ENCODE results near the gene PDS5A.
"Not testable (repeated sequence)": the region's sequence is repeated elsewhere in the genome, so short reads cannot be mapped to it uniquely, and the experiment has no call there.

PDS5A gene

DNA sequence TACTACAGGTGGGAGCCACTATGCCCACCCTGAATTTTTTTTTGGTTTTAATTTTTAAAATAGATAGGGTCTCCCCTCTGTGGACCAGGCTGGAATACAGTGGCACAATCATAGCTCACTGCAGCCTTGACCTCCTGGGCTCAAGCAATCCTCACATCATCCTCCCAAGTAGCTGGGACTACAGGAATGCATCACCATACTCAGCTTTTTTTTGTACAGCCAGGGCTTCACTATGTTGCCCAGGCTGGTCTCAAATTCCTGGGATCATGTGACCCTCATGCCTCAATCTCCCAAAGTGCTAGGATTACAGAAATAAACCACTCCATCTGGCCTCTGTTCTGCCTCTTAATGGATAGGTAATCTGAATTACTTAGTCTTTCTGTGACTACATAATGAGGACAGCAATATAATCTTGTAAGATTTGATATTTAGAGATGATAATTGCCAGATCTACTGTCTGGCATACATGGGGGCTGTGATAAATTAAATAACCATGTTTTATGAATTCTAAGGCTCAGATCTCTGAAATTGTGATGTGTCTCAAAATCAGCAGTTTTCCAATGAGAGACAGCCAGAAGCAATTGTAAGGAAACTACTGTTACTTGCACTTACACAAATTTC, 26.7 kb downstream of the PDS5A start:
- no peak for DNase-seq

DNA sequence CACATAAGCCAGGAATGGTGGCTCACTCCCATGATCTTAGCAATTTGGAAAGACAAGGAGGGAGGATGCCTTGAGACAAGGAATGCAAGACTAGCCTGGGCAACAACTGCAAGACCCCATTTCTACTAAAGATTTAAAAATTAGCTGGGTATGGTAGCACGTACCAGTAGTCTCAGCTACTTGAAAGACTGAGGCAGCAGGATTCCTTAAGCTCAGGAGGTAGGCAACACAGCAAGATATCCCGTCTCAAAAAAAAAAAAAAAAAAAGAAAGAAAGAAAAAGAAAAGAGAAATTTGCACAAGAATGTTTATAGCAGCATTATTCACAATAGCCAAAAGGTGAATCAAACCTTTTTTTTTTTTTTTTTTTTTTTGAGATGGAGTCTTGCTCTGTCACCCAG, 29.7 kb downstream of the PDS5A start:
- no peak for DNase-seq

DNA sequence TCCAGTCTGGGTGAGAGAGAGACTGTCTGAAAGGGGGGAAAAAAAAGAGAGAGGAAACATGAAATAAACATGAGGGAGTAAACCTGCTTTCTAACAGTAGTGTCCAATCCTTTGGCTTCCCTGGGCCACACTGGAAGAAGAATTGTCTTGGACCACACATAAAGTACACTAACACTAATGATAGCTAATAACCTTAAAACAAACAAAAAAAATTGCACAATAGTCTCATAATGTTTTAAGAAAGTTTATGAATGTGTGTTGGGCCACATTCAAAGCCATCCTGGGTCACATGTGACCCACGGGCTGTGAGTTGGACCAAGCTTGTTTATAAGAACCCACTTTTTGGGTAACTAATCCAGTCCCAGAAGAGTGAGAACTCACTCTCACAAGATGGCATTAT, 30.3 kb downstream of the PDS5A start:
- no peak for DNase-seq

DNA sequence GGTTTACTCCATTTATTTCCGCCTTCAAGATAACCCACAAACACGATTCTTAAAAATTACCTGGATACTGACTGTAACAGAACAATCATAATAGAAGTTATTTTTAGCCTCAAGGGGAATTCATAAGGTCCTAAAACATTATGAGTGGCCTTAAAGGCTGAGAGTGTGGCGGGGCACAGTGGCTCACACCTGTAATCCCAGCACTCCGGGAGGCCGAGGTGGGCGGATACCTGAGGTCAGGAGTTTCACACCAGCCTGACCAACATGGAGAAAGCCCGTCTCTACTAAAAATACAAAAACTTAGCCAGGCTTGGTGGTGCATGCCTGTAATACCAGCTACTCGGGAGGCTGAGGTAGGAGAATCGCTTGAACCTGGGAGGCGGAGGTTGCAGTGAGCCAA, 33.5 kb downstream of the PDS5A start:
- not testable (repeated sequence) for DNase-seq

DNA sequence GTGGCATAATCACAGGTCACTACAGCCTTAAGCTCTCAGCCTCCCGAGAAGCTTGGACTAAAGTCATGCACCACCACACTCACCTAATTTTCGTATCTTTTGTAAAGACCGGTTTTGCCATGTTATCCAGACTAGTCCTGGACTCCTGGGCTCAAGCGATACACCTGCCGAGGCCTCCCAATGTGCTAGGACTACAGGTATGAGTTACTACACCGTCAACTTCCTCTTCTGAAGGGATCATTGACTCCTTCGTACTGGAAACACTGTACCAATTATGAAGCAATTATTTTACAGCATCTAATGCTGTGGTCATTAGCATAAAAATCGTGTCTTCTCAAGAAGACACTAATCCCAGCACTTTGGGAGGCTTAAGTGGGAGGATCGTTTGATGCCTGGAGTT, 35.2 kb downstream of the PDS5A start:
- no peak for DNase-seq

DNA sequence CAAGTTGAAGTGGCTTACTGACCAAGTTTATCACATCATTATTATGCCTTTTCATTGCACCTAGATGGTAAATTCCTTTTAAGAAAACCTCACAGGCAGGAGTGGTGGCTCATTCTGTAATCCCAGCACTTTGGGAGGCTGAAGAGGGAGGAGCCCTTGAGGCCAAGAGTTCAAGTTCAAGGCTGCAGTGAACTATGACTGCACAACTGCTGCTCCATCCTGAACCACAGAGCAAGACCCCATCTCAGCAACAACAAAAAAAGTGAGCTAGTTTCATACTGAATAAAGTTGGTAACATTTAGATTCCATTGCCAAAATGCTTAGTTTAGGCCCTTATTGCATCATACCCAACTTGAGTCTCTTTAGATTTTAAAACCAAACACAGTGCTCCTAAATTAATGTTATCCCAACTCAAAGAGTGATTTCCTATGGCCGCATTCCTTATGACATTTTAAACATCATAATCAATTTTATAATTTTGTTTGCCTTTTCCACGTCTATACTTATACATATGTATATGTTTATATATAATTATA, 36.0 kb downstream of the PDS5A start:
- DNase-seq, result no peak

DNA sequence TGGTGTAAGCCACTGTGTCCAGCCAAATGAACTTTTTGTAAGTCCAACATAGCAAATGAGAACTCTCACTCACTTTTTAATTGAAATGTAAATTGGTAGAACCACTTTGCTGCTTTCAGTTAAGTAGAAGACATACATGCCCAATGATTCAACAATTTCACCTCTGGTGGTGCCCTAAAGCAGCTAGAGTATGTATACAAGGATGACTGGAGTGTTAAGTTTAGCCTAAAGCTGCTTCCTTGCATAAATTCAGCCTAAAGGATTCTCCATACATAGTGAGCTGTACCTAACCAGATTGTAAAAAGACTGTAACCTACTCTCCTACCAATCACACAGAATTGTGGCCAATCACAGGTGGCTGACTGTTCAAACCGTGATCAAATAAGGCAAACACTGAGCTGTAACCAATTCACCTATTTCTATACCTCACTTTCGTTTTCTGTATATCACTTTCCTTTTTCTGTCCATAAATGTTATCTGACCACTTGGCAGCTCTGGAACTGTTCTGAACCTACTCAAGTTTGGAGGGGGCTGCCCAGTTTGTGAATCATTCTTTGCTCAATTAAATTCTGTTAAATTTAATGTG, 39.9 kb downstream of the PDS5A start:
- no peak for DNase-seq

DNA sequence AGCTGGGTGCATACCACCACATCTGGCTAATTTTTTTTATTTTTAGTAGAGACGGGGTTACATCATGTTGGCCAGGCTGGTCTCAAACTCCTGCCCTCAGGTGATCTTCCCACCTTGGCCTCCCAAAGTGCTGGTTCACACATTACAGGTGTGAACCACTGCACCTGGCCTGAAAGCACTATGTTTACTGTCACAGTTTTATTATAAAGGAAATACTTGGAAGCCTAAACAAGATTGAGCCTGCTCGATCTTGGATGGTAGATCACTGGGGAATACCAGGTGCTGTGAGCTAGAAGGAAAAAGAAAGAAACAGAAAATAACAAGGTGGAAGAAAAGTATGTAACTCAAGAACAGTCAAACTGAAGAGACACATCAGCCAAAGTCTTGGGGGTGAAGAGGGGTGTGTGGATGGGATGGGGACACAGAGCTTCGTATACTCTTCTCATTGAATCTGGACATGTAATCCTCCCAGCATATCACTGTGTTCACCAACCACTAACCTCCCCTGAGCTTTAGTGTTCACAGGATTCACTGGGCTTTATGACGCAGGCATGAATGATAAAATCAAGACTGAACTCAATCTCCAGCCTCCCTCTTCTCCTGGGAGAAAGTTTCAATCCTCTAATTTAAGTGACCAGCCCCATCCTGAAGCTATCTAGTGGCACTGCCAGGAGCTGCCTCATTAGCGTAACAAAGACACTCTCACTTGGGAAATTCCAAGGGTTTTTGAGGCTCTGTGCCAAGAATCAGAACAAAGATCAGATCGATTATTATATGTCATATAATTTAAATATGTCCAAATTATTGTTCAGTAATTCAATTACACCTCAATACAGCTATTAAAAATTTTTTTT, 40.9 kb downstream of the PDS5A start:
- no peak for DNase-seq

DNA sequence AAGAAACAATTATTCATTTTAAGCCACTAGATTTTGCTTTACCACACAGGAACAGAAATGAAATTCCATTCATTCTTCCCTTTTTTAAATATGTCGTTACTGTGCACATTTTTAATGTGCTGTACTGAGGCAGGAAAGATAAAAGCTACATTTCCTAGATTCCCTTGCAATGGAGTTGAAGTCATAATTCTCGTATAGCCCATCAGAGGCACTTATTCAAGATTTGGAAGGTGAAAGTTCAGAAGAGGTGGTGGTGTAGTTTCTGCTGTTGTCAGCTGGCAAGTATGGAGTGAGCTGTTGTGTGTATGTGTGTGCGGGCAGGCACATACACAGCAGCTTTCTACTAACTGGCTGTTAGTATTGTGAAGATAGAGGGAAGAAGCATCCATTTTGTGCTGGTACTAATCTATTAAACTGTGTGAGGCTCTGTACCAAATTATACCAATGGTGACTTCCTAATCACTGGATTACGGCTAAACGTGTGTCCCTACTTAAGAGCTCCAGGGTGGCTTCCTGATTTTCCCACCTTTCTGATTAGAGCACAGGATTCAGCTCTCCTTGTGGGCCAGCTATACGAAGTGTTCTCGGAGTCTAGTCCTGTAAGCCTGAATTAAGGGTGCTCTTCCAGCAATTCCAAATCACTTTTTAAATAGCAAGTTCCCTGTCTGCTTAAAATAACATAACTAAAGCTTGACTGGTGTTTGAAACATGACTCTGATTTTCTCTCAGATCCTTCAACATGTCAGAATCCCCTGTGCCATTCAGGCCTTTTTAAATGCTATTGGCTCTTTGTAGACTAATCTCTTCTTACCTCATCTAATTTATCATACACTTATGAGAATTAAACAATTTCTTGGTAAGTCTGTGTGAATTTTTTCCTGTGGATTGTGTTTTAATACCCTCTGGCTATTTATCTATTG, 43.8 kb downstream of the PDS5A start:
- DNase-seq, result no peak

DNA sequence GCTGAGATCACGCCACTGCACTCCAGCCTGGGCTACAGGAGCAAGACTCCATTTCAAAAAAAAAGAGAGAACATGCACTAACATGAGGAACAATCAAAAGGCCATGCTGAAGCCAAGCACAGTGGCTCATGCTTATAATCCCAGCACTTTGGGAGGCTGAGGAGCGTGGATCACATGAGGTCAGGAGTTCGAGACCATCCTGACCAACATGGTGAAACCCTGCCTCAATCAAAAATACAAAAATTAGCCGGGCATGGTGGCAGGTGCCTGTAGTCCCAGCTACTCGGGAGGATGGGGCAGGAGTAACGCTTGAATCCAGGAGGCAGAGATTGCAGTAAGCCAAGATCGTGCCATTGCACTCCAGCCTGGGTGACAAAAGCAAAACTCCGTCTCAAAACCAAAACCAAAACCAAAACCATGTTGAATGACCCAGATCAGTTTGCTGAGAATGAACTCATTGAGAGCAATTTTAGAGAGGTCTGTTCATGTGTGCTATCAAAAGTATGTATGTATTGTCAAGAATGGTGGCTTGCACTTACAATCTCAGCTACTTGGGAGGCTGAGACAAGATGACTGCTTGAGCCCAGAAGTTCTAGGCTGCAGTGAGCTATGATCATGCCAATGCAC, 44.8 kb downstream of the PDS5A start:
- no peak for DNase-seq

DNA sequence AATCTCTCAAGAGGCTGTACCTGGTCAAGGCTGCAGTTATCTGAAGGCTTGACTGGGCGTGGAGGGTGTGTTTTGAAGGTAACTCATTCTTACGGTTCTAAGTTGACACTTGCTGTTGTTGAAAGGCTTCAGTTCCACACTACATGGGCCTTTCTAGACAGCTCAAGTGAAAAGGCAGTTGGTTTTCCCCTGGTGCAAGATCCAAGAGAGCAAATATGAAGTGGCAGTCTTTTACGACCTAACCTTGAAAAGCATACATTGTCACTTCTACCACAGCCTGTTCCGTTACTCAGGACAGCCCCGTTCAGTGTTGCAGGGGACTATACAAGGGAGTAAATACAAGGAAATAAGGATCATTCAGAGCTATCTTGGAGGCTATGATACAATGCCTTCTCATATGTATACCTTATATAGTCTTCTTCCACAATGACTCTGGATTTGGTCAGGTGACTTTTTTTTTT, 46.2 kb downstream of the PDS5A start:
- DNase-seq, result no peak

DNA sequence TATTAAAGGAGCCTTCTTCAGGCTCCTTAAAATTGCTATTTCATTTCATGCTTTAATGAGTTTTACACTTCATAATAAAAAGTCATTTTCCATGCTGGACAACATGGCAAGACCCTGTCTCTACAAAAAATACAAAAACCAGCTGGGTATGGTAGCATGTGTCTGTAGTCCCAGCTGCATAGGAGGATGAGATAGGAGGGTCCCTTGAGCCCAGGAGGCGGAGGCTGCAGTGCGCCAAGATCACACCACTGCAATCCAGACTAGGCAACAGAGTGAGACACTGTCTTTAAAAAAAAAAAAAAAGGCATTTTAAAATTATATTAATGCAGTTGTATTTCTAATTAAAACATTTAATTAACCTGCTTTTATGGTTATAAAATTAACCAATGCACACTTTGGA, 49.2 kb downstream of the PDS5A start:
- no peak for DNase-seq

DNA sequence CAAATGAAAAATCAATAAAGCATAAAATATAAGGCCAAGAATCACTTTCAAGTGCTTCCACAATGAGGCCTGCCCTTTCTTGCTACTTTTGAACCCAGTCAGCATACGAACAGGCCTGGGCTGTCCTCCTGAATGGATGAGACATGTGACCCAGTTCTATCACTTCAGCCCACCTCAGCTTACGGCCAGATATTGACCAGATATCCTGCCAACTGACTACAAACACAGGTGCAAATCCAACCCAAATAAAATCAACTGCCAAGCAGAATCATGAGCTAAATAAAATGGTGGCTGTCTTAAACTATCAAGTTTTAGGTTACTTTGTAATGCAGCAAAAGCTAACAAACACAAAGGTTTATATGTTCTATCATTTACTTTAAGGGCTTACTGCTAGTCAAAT, 53.7 kb downstream of the PDS5A start:
- DNase-seq, result no peak

DNA sequence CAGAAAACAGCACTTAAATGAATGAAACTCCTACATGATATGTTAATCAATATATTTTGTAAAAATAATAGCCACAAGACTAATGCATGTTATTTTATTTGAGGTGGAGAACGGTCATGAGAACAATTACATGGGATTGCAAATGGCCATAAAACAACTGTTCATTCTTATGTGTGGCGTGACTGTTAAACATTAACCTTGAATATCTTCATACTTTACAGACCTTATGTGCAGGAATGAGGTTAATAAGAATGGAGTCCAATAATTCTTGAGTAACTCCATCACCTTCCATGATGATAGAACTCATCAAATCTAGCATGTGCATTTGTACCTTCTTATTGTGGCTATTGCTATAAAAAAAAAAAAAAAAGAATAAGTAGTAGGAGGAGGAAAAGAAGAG, 55.3 kb downstream of the PDS5A start:
- DNase-seq, result no peak

DNA sequence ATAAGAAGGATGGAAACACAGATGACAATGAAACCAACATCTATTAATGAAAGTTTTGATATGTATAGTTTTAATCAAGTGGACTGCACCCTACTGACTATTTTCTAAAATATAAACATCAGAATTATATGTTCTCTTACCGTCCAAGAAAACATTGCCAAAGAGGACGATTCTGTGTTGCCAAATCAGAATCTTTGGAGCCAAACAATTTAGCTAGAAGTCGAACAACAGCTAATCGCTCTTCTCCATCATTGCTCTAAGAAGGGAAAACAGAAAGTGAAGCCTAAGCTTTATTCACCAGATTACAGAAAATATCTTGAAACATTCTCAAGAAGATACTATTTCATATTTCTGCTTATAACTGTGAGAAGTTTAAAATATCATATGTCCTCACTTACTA, 64.2 kb downstream of the PDS5A start:
- no peak for DNase-seq

DNA sequence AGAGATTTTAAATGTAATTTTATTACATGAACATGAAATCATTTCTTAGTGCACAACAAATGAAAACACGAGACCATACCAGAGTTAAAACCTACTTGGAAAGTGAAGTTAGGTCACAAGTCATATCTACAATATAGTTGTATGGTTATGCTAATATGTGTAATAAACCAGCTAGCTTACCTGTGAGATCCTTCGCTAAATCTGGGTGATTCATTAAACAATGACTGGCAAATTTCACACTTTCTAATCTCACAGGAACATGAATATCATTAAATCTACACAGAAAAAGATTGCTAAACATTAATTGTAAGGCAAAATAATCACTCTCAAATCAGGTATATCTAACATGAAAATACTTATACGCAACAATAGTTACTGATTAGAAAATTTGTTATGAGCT, 67.6 kb downstream of the PDS5A start:
- DNase-seq, result no peak

DNA sequence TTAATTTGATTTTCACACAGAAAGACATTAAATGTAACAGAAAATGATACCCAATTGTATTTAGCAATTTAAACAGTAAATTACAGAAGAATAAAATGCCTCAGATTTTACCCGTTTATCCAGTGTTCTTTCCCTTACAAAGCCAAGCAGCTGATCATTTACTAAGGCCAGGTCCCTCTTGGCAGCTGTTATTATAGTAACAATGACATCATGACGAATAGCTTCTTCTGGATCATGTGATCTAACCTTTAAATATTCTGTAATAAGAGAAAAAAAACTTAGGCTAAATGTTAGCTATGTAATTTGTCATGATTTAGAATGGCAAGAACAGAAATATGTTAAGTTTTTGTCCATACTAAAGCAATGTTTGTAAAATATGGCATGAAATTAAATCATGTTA, 69.4 kb downstream of the PDS5A start:
- DNase-seq, result no peak

DNA sequence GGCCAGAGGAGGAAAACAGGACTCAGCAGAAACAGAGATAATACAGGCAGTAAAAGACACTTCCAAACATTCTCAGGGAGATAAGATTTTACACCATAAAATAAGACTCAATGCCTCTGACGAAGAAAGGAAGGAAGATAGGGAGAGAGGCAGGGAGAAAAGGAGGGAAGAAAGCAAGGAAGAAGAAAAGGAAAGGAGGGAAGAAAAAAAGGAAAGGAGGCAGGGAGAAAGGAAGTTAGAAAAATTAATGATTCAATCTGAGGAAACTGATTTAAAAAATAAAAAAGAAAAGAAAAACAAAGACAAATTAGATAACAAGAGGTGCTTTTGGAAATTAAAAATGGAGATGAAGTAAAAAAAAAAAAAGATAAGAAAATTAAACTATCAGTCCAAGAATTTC, 72.1 kb downstream of the PDS5A start:
- no peak for DNase-seq

DNA sequence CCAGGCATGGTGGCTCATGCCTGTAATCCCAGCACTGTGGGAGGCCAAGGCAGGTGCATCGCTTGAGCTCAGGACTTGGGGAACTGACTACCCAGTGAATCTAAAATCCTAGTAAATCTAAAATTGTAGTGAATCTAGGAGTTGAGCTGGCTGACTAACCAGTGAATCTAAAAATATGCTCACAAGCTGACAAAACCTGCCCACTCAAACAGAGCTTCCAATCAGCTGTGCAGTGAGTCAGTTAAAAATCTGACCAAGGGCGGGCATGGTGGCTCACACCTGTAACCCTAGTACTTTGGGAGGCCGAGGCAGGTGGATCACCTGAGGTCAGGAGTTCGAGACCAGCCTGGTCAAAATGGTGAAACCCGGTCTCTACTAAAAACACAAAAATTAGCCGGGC, 72.7 kb downstream of the PDS5A start:
- DNase-seq, result not testable (repeated sequence)

DNA sequence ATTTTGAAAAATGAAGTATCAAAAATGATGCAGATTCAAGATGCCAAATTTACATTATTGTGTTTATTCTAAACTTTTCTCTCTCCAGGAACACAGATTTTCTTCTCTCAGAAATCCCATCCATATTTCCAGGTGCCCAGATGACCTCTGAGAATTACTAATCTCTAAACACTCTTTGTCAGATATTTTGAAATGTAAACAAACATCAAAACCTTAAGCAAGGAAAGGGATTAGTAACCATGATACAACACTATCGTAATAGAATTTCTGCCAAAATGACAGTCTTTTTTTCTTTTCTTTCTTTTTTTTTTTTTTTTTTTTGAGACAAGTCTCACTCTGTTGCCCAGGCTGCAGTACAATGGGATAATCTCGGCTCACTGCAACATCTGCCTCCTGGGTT, 76.7 kb downstream of the PDS5A start:
- DNase-seq, result no peak

DNA sequence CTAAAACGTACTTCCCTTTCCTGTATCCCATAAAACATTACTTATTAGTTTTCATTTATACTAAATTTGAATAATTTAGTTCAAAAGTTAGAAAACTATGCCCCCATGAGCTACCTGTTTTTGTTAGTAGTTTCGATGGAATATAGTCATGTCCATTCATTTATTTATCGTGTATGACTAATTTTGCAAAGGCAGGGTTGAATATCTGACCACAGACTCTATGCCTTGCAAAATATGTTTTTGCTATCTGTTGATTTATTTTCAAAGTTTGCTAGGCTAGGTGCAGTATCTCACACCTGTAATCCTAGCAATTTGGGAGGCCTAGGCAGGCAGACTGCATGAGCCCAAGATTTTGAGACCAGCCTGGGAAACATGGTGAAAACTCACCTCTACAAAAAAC, 78.4 kb downstream of the PDS5A start:
- DNase-seq, result no peak

DNA sequence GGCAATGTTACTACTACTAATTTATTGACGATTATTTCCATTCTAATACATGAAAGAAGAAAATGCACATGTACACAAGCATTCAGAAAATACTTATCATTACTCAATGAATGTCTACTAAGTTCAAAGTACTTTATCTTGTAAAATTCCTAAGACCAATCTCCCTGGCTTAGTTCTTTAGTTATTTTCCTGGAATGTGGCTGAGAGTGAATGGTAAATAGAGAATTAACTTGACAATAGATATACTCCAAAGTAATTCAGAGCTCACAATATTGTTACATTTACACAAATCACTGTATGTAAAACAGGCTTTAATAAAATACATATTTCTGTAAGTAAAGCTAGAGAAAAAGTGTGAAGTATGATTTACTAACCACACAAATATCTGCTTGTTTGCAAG, 79.7 kb downstream of the PDS5A start:
- DNase-seq, result no peak

DNA sequence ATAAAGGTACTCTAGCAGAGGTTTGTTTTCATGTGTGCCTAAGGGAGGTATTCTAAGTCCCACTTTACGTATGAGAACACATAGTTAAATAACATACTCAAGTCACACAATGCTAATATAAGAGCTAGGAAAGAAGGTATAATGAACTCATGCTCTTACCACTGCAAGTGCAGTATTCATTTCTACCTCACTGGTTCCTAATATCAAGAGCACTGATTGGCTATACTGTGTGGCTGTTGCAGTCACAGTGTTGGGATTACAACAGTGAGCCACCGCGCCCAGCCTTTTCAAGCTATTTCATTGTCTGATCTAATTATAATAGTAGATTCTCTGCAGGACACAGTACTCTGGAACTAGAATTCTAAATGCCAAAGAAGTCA, 84.0 kb downstream of the PDS5A start:
- DNase-seq, result no peak
